HL-60 (cell line): ENCODE measurements around the gene TEKT2.

ENCODE experiments used
- DNase-seq, 2 experiments: peaks; one replicate each; pipeline ENCODE4 v3.0.0-alpha.2; 2010 to 2020; ENCODE audit warnings: low read depth in 1 of 2, low spot score in 1 of 2
- H3K27ac ChIP-seq: fragments of 250-450 bp; sonication (Bioruptor Pico); replicated peaks from 2 replicates; pipeline ENCODE4 v1.5.1; 2020; ENCODE audit warnings: mild to moderate bottlenecking, moderate library complexity
- H3K27me3 ChIP-seq: fragments of 250-450 bp; sonication (Bioruptor Pico); 2 replicates; pipeline ENCODE4 v1.5.1; 2021; ENCODE audit warnings: mild to moderate bottlenecking, moderate library complexity; ENCODE audit not compliant: insufficient read depth, poor library complexity, severe bottlenecking
- H3K4me3 ChIP-seq: replicated peaks from 2 replicates; pipeline ENCODE4 v1.5.1; 2011; ENCODE audit warnings: mild to moderate bottlenecking, control low read depth, low read length; ENCODE audit not compliant: insufficient read depth
- CTCF ChIP-seq: IDR thresholded peaks from one replicate; pipeline ENCODE4 v1.5.1; 2011; ENCODE audit warnings: low read length, control low read depth, inconsistent platforms; ENCODE audit not compliant: insufficient read depth
- GABPA ChIP-seq: IDR thresholded peaks from 2 replicates; pipeline ENCODE4 v1.6.1; 2012; ENCODE audit warnings: low read depth
- POLR2AphosphoS5 ChIP-seq: IDR thresholded peaks from 2 replicates; pipeline ENCODE4 v1.6.1; 2012; ENCODE audit warnings: low read depth
- REST ChIP-seq: IDR thresholded peaks from 2 replicates; pipeline ENCODE4 v1.6.1; 2012; ENCODE audit warnings: low read depth; ENCODE audit not compliant: insufficient replicate concordance
- SPI1 ChIP-seq: IDR thresholded peaks from 2 replicates; pipeline ENCODE4 v1.6.1; 2012; ENCODE audit warnings: low read depth, mild to moderate bottlenecking, borderline replicate concordance

Gene TEKT2

GRCh38 chr1:36092166-36092797 is 8.4 kb downstream of the TEKT2 start:
- no peak overlapping the region for H3K4me3 ChIP-seq
- DNase-seq: no peak

GRCh38 chr1:36092798-36093185 is 8.9 kb downstream of the TEKT2 start:
- DNase-seq: no peak
- H3K27ac ChIP-seq: no peak overlapping the region
- no peaks in the 10 kb centered on the region for H3K27me3 ChIP-seq
- TF ChIP-seq GABPA: no peak
- no peak overlapping the region for H3K4me3 ChIP-seq

More at GRCh38 chr1:36092166-36092797, 8.4 kb downstream of the TEKT2 start:
- Histone ChIP-seq H3K27me3 (no peaks in the 10 kb centered on the region), H3K27ac (no peak overlapping the region)
- TF ChIP-seq CTCF (no peak), POLR2AphosphoS5 (no peak), SPI1 (no peak), REST (no peak), GABPA (no peak)

- DNase-seq: no peak
- TF ChIP-seq GABPA (no peak), SPI1 (no peak), CTCF (no peak), REST (no peak), POLR2AphosphoS5 (no peak)
- no peaks in the 10 kb centered on the region for H3K27me3 ChIP-seq
- H3K4me3 ChIP-seq: no peak overlapping the region
- H3K27ac ChIP-seq: no peak overlapping the region
These were observed 9.3 kb downstream of the TEKT2 start for GRCh38 chr1:36093226-36093625.

- Histone ChIP-seq H3K27me3 (no peaks in the 10 kb centered on the region), H3K4me3 (no peak overlapping the region), H3K27ac (peak overlapping the region; percentile 8; the same call in 1 of the 2 replicates)
- TF ChIP-seq GABPA (no peak), POLR2AphosphoS5 (no peak), REST (no peak), CTCF (no peak), SPI1 (no peak)
- DNase-seq: peak in 1 of 2 experiments; percentile 34
These were observed 10.0 kb downstream of the TEKT2 start for GRCh38 chr1:36093929-36094328.
